HepG2 (cell line): ENCODE results near the gene LARP1B. TPM values are rescaled to one million over a fixed set of nuclear protein-coding genes. Genes with fewer than 3 reads are reported as not detected.
A peak's percentile ranks its signal among the peaks of the same experiment; 100 is the strongest.
"Not testable (repeated sequence)": the region's sequence is repeated elsewhere in the genome, so short reads cannot be mapped to it uniquely, and the experiment has no call there.

Experiments used
- ATAC-seq: fragments of 200-7000 bp; cut with Tn5 transposase; 3 replicates; pipeline ENCODE4 v1.9.1; 2020; ENCODE audit warnings: mild to moderate bottlenecking, moderate library complexity
- BruUV-seq: library from RNA; stranded (reverse); fragments of 400-500 nt; replicated peaks from 2 replicates; lab custom pipeline; 2021; lab: Mats Ljungman, UMichigan
- CTCF ChIA-PET: fragments of 300-600 bp; formaldehyde crosslinking; extraction: SDS; loops from one replicate; lab custom pipeline; 2021; ENCODE audit warnings: low total read pairs, inconsistent platforms, low intra/inter-chr PET ratio; lab: Yijun Ruan, JAX
- POLR2A ChIA-PET: fragments of 350-600 bp; sonication (Branson Sonifier 250); formaldehyde crosslinking; loops from one replicate; lab custom pipeline; 2020; ENCODE audit warnings: antibody characterized with exemption, inconsistent platforms; lab: Yijun Ruan, JAX
- DNase-seq: peaks from one replicate; pipeline ENCODE4 v3.0.0-alpha.2; 2015; ENCODE audit warnings: low spot score
- FAIRE-seq: peaks from 3 replicates; lab custom pipeline; 2011; peaks lifted over from hg19 to GRCh38; lab: Jason Lieb, UNC
- H2AFZ ChIP-seq: one replicate; pipeline ENCODE4 v1.6.1; 2011; ENCODE audit warnings: low read length, inconsistent platforms
- H3K27ac ChIP-seq: fragments of 300-600 bp; 3 replicates; pipeline ENCODE4 v1.8.0; 2011; ENCODE audit warnings: mixed run types, mild to moderate bottlenecking, mixed read lengths, low read length, inconsistent platforms; ENCODE audit not compliant: insufficient read depth; ENCODE audit errors: extremely low read length
- H3K27me3 ChIP-seq, 2 experiments: fragments of 200-600 bp in 1 of 2; 2 replicates in 1 of 2; 3 replicates in 1 of 2; pipeline versions ENCODE4 v1.6.0 to v1.8.0; 2011; ENCODE audit warnings: low read length in 2 of 2, mild to moderate bottlenecking in 2 of 2, moderate library complexity in 2 of 2, inconsistent platforms in 1 of 2; ENCODE audit not compliant: insufficient read depth in 2 of 2, control insufficient read depth in 1 of 2
- H3K36me3 ChIP-seq, 2 experiments: fragments of 200-600 bp in 1 of 2; replicated peaks in 1 of 2; 2 replicates in 1 of 2; 3 replicates in 1 of 2; pipeline versions ENCODE4 v1.5.1 to v1.8.0; 2011; ENCODE audit warnings: low read length in 2 of 2, inconsistent platforms in 1 of 2; ENCODE audit not compliant: insufficient read depth in 2 of 2, control insufficient read depth in 1 of 2
- H3K4me1 ChIP-seq: 2 replicates; pipeline ENCODE4 v1.5.1; 2012; ENCODE audit warnings: low read length, inconsistent platforms; ENCODE audit not compliant: insufficient read depth
- H3K4me2 ChIP-seq: 2 replicates; pipeline ENCODE4 v1.6.0; 2011; ENCODE audit warnings: low read depth, low read length, inconsistent platforms
- H3K4me3 ChIP-seq, 3 experiments: fragments of 200-600 bp in 1 of 3; sonication (generic), shearing (Covaris generic) in 1 of 3; replicated peaks in 1 of 3; 2 replicates each; pipeline ENCODE4 v1.5.1; 2011 to 2016; ENCODE audit warnings: low read length in 3 of 3, inconsistent platforms in 2 of 3, low read depth in 2 of 3, mild to moderate bottlenecking in 2 of 3, control low read depth in 1 of 3, mixed read lengths in 1 of 3; ENCODE audit not compliant: insufficient read depth in 1 of 3
- H3K79me2 ChIP-seq: one replicate; pipeline ENCODE4 v1.6.1; 2011; ENCODE audit warnings: low read length, inconsistent platforms; ENCODE audit not compliant: insufficient read depth
- H3K9ac ChIP-seq: 2 replicates; pipeline ENCODE4 v1.6.0; 2011; ENCODE audit warnings: mild to moderate bottlenecking, low read depth, low read length, inconsistent platforms; ENCODE audit not compliant: insufficient read depth
- H3K9me3 ChIP-seq: 2 replicates; pipeline ENCODE4 v1.5.1; 2012; ENCODE audit warnings: mild to moderate bottlenecking, low read length
- H4K20me1 ChIP-seq: 2 replicates; pipeline ENCODE4 v1.6.0; 2011; ENCODE audit warnings: inconsistent platforms, mild to moderate bottlenecking, low read length, moderate library complexity; ENCODE audit not compliant: insufficient read depth
- WGBS: methylation state at CpG from one replicate; pipeline ENCODE4 v1.1.6; 2017; ENCODE audit warnings: low lambda C conversion rate; 5-methylcytosine and 5-hydroxymethylcytosine counted together
- in situ Hi-C: cut with HindIII; loops from 2 replicates; pipeline ENCODE4 v1.10.0; 2017; ENCODE audit warnings: low pct_unique_long_range_greater_than_20kb; ENCODE audit not compliant: extremely low pct_ligation_motif_present
- intact Hi-C: fragments of 100-400 bp; cut with micrococcal nuclease; formaldehyde crosslinking; loops from one replicate; pipeline ENCODE4 v1.10.0; 2022; ENCODE audit not compliant: unreplicated experiment
- polyA plus RNA-seq, 8 experiments: library from polyadenylated mRNA; depleted of rRNA in 3 of 8; stranded (reverse) in 7 of 8; unstranded in 1 of 8; fragments of >200 nt; fragmentation: Illumina TruSeq in 4 of 8; extraction: Trizol in 4 of 8; gene quantifications; 2 replicates each; pipeline versions ENCODE4 v1.2.1 to v1.2.3, GENCODE V29; 2011 to 2016; ENCODE audit warnings: low read depth in 4 of 8, missing spikeins in 1 of 8, mixed read lengths in 1 of 8; ENCODE audit not compliant: insufficient read depth in 1 of 8
- total RNA-seq, 5 experiments: library from RNA; depleted of rRNA; stranded (reverse); fragments of >200 nt; fragmentation: Illumina TruSeq; extraction: Trizol; gene quantifications; 2 replicates each; pipeline ENCODE4 v1.2.3, GENCODE V29; 2016; ENCODE audit warnings: low read depth in 1 of 5

LARP1B gene
- total and polyA plus RNA-seq, 2 of the 13 experiments (the other 11 are each of a cell fraction or from before 2014, with no cell fraction given) = 19.2 to 52.7 TPM

DNA sequence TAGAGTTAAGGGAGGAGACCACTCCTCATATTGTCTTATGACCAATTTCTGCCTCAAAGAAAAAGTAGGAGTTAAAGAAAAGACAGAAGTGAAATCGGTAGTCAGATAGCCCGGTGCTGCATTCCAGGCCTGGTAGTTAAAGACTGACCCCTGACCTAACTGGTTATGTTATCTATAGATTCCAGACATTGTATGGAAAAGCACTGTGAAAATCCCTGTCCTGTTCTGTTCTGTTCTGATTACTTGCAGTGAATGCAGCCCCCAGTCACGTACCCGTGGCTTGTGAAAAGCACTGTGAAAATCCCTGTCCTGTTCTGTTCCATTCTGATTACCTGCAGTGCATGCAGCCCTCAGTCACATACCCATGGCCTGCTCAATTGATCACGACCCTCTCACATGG is 198.8 kb downstream of the LARP1B start:
- WGBS = 23% methylated on average over 5 of the region's 5 CpGs
- CTCF ChIA-PET, H3K9me3 ChIP-seq, POLR2A ChIA-PET, H3K4me1 ChIP-seq, H3K9ac ChIP-seq, H3K4me2 ChIP-seq, FAIRE-seq, in situ Hi-C loops, intact Hi-C loops, H3K36me3 ChIP-seq, H3K79me2 ChIP-seq, H3K4me3 ChIP-seq, BruUV-seq, H4K20me1 ChIP-seq, H3K27me3 ChIP-seq, H3K27ac ChIP-seq, H2AFZ ChIP-seq, DNase-seq: not testable (repeated sequence)
- ATAC-seq = 0 out of 3 replicates have a peak, but pooled peaks have one; percentile 23

Other genes with a start within 250 kb of the LARP1B start
- 46.1 and 52.4 TPM in 2 replicates for gene PLK4, start 180.4 kb upstream of the LARP1B start, total RNA-seq (2016; rRNA removed; fragmentation: Illumina TruSeq; extraction: Trizol)
- 11.1 and 22.4 TPM in 2 replicates for gene PLK4, start 180.4 kb upstream of the LARP1B start, polyA plus RNA-seq (2011; rRNA removed)
- gene MFSD8, start 96.1 kb upstream of the LARP1B start, total RNA-seq (2016; rRNA removed; fragmentation: Illumina TruSeq; extraction: Trizol) = 12.3 and 25.5 TPM in 2 replicates
- 24.8 and 26.8 TPM in 2 replicates for gene MFSD8, start 96.1 kb upstream of the LARP1B start, polyA plus RNA-seq (2011; rRNA removed)
- gene ABHD18, start 95.9 kb upstream of the LARP1B start, total RNA-seq (2016; rRNA removed; fragmentation: Illumina TruSeq; extraction: Trizol) = 16.3 and 17.8 TPM in 2 replicates
- 4.9 and 5.5 TPM in 2 replicates for gene ABHD18, start 95.9 kb upstream of the LARP1B start, polyA plus RNA-seq (2011; rRNA removed)
- gene PGRMC2, start 226.5 kb downstream of the LARP1B start, total RNA-seq (2016; rRNA removed; fragmentation: Illumina TruSeq; extraction: Trizol) = 19.8 and 27.2 TPM in 2 replicates
- gene PGRMC2, start 226.5 kb downstream of the LARP1B start, polyA plus RNA-seq (2011; rRNA removed) = 15.4 and 16.0 TPM in 2 replicates